ENCODE results near the gene PIP5K1C. TPM values are rescaled to one million over a fixed set of nuclear protein-coding genes. Genes with fewer than 3 reads are reported as not detected.

Gene PIP5K1C
- polyA plus RNA-seq, 1 donor, result 23.0 TPM

- Histone ChIP-seq H3K36me3 (ENCODE audit: control insufficient read depth, insufficient read depth, low read length) (no peaks in the 10 kb centered on the region), H3K27me3 (ENCODE audit: control insufficient read depth, insufficient read depth, low read length) (peaks cover 13% of the 10 kb centered on the region), H3K4me1 (ENCODE audit: control insufficient read depth, insufficient read depth, low read length) (peaks cover 18% of the 10 kb centered on the region), H3K27ac (ENCODE audit: low read length) (peak overlapping the region; percentile 84), H3K9me3 (ENCODE audit: control insufficient read depth, low read depth, low read length) (no peaks in the 10 kb centered on the region), H3K4me3 (ENCODE audit: low read length) (peak overlapping the region; percentile 66)
- DNase-seq, result no peak
- WGBS (ENCODE audit: insufficient coverage, low lambda C conversion rate), result no CpG with 5 or more reads among the region's 26 CpGs
Observed at GRCh38 chr19:3721887-3722442, 21.7 kb upstream of the PIP5K1C start.

DNA sequence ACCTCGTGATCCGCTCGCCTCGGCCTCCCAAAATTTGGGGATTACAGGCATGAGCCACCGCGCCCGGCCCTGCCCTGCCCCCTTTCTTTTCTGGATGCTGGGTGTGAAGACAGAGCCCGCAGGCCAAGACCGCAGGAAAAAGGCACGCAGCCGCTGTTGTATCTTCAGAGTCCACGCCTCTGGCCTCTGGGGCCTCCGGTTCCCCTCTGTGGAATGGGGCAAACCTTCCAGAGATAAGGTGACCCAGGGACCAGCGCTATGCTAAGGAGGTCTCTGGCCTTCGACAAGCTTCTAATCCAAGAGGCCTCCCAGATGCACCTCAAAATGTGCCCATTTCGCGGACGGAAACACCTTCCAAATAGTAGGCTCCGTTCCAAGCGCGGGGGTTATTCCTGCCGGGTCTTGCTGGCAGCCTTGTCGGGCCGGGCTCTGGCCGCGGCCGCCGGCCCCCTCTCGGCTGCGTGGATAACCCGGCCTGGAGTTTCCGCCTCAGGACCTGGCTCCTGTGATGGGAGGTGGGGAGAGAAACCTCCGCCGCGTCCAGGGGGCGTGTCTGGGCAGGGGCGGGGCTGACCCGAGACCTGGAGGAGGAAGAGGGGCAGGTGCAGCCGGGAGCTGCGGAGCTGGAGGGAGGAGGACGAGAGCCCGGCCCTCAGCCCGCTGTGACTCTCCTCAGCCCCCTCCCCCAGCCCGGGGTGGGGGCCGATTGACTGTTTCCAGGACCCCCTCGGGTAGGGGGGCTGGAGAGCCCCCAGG, 21.0 kb upstream of the PIP5K1C start:
- peak overlapping the region; percentile 66 for H3K4me3 ChIP-seq (ENCODE audit: low read length)
- H3K27me3 ChIP-seq (ENCODE audit: control insufficient read depth, insufficient read depth, low read length), result peaks cover 13% of the 10 kb centered on the region
- H3K4me1 ChIP-seq (ENCODE audit: control insufficient read depth, insufficient read depth, low read length), result peaks cover 18% of the 10 kb centered on the region
- DNase-seq, result peak; percentile 96 to 97
- H3K36me3 ChIP-seq (ENCODE audit: control insufficient read depth, insufficient read depth, low read length), result no peaks in the 10 kb centered on the region
- no CpG with 5 or more reads among the region's 46 CpGs for WGBS (ENCODE audit: insufficient coverage, low lambda C conversion rate)
- no peaks in the 10 kb centered on the region for H3K9me3 ChIP-seq (ENCODE audit: control insufficient read depth, low read depth, low read length)
- H3K27ac ChIP-seq (ENCODE audit: low read length), result peak overlapping the region; percentile 84

- peaks cover 13% of the 10 kb centered on the region for H3K27me3 ChIP-seq (ENCODE audit: control insufficient read depth, insufficient read depth, low read length)
- H3K4me3 ChIP-seq (ENCODE audit: low read length), result peak overlapping the region; percentile 66
- peaks cover 18% of the 10 kb centered on the region for H3K4me1 ChIP-seq (ENCODE audit: control insufficient read depth, insufficient read depth, low read length)
- H3K9me3 ChIP-seq (ENCODE audit: control insufficient read depth, low read depth, low read length), result no peaks in the 10 kb centered on the region
- 0% methylated on average over 1 of the region's 9 CpGs for WGBS (ENCODE audit: insufficient coverage, low lambda C conversion rate)
- peak overlapping the region; percentile 84 for H3K27ac ChIP-seq (ENCODE audit: low read length)
- DNase-seq, result peak; percentile 96 to 98
- no peaks in the 10 kb centered on the region for H3K36me3 ChIP-seq (ENCODE audit: control insufficient read depth, insufficient read depth, low read length)
Observed at GRCh38 chr19:3720349-3720917, 20.2 kb upstream of the PIP5K1C start.

DNA sequence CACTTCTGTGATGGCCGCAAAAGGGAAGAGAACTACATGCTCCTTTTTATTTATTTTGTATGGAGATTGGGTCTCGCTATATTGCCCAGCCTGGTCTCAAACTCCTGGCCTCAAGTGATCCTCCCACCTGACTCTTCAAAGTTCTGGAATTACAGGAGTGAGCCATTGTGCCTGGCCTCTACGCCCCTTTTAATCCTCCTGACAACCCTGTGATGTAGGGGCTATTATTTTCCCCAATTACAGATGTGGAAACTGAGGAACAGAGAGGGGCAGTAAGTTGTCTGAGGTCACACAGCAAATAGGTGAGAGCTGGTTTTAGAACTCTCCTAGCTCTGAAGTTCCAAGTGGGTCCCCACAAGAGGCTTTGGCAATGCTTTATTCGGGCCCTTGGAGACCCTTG, 19.6 kb upstream of the PIP5K1C start:
- Histone ChIP-seq H3K27me3 (ENCODE audit: control insufficient read depth, insufficient read depth, low read length) (peaks cover 13% of the 10 kb centered on the region), H3K27ac (ENCODE audit: low read length) (peak overlapping the region; percentile 84)

GRCh38 chr19:3716147-3716668, 15.9 kb upstream of the PIP5K1C start:
- Histone ChIP-seq H3K27ac (ENCODE audit: low read length) (no peak overlapping the region), H3K9me3 (ENCODE audit: control insufficient read depth, low read depth, low read length) (no peaks in the 10 kb centered on the region), H3K36me3 (ENCODE audit: control insufficient read depth, insufficient read depth, low read length) (no peaks in the 10 kb centered on the region), H3K4me1 (ENCODE audit: control insufficient read depth, insufficient read depth, low read length) (peaks cover 30% of the 10 kb centered on the region), H3K4me3 (ENCODE audit: low read length) (no peak overlapping the region), H3K27me3 (ENCODE audit: control insufficient read depth, insufficient read depth, low read length) (peaks cover 3% of the 10 kb centered on the region)
- WGBS (ENCODE audit: insufficient coverage, low lambda C conversion rate), result no CpG with 5 or more reads among the region's 16 CpGs
- DNase-seq, result no peak

More for the DNA sequence above, 19.6 kb upstream of the PIP5K1C start:
- DNase-seq, result no peak
- no CpG with 5 or more reads among the region's 4 CpGs for WGBS (ENCODE audit: insufficient coverage, low lambda C conversion rate)
- peaks cover 18% of the 10 kb centered on the region for H3K4me1 ChIP-seq (ENCODE audit: control insufficient read depth, insufficient read depth, low read length)
- no peaks in the 10 kb centered on the region for H3K36me3 ChIP-seq (ENCODE audit: control insufficient read depth, insufficient read depth, low read length)
- H3K9me3 ChIP-seq (ENCODE audit: control insufficient read depth, low read depth, low read length), result no peaks in the 10 kb centered on the region
- H3K4me3 ChIP-seq (ENCODE audit: low read length), result no peak overlapping the region

- no peak overlapping the region for H3K4me3 ChIP-seq (ENCODE audit: low read length)
- peaks cover 25% of the 10 kb centered on the region for H3K4me1 ChIP-seq (ENCODE audit: control insufficient read depth, insufficient read depth, low read length)
- H3K27ac ChIP-seq (ENCODE audit: low read length), result peak overlapping the region; percentile 87
- H3K9me3 ChIP-seq (ENCODE audit: control insufficient read depth, low read depth, low read length), result no peaks in the 10 kb centered on the region
- no peaks in the 10 kb centered on the region for H3K36me3 ChIP-seq (ENCODE audit: control insufficient read depth, insufficient read depth, low read length)
- WGBS (ENCODE audit: insufficient coverage, low lambda C conversion rate), result no CpG with 5 or more reads among the region's 23 CpGs
- H3K27me3 ChIP-seq (ENCODE audit: control insufficient read depth, insufficient read depth, low read length), result no peaks in the 10 kb centered on the region
- peak; percentile 47 to 77 for DNase-seq
Observed at GRCh38 chr19:3712663-3713611, 12.7 kb upstream of the PIP5K1C start.

- no CpG with 5 or more reads among the region's 20 CpGs for WGBS (ENCODE audit: insufficient coverage, low lambda C conversion rate)
- Histone ChIP-seq H3K4me1 (ENCODE audit: control insufficient read depth, insufficient read depth, low read length) (peaks cover 29% of the 10 kb centered on the region), H3K4me3 (ENCODE audit: low read length) (peak overlapping the region; percentile 25), H3K27me3 (ENCODE audit: control insufficient read depth, insufficient read depth, low read length) (no peaks in the 10 kb centered on the region), H3K27ac (ENCODE audit: low read length) (peak overlapping the region; percentile 99), H3K36me3 (ENCODE audit: control insufficient read depth, insufficient read depth, low read length) (no peaks in the 10 kb centered on the region), H3K9me3 (ENCODE audit: control insufficient read depth, low read depth, low read length) (no peaks in the 10 kb centered on the region)
- peak; percentile 96 to 99 for DNase-seq
Observed at GRCh38 chr19:3710265-3710812, 10.1 kb upstream of the PIP5K1C start.

GRCh38 chr19:3708207-3708931, 8.1 kb upstream of the PIP5K1C start, which contains the start of gene TJP3:
Gene TJP3, plus strand, starts transcription at chr19:3708384. Its CDS starts 20,049 bp downstream, at chr19:3728433.
- WGBS (ENCODE audit: insufficient coverage, low lambda C conversion rate), result no CpG with 5 or more reads among the region's 24 CpGs
- Histone ChIP-seq H3K36me3 (ENCODE audit: control insufficient read depth, insufficient read depth, low read length) (no peaks in the 10 kb centered on the region), H3K27me3 (ENCODE audit: control insufficient read depth, insufficient read depth, low read length) (no peaks in the 10 kb centered on the region), H3K27ac (ENCODE audit: low read length) (peak within 1 kb of the TSS; percentile 99), H3K4me3 (ENCODE audit: low read length) (peak within 1 kb of the TSS; percentile 86), H3K4me1 (ENCODE audit: control insufficient read depth, insufficient read depth, low read length) (peaks cover 28% of the 10 kb centered on the region), H3K9me3 (ENCODE audit: control insufficient read depth, low read depth, low read length) (no peaks in the 10 kb centered on the region)
- peak; percentile 81 to 87 for DNase-seq

DNA sequence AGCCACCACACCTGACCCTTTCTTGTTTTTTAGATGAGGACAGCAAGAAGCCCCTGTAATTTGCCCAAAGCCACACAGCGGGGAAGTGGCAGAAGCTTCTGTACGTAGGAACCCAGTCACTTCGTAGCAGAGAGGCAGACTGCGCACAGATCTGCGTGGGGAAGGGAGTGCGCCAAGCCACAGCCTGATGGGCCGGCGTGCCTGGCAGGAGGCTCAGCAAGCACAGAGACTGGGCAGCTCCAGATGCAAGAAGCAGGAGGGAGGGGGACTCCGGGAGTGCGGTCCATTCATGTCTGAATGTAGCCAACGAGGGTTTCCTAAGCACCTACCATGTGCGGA, 7.6 kb upstream of the PIP5K1C start:
- Histone ChIP-seq H3K27me3 (ENCODE audit: control insufficient read depth, insufficient read depth, low read length) (no peaks in the 10 kb centered on the region), H3K36me3 (ENCODE audit: control insufficient read depth, insufficient read depth, low read length) (no peaks in the 10 kb centered on the region), H3K4me1 (ENCODE audit: control insufficient read depth, insufficient read depth, low read length) (peaks cover 23% of the 10 kb centered on the region), H3K4me3 (ENCODE audit: low read length) (peak overlapping the region; percentile 86), H3K27ac (ENCODE audit: low read length) (peak overlapping the region; percentile 99), H3K9me3 (ENCODE audit: control insufficient read depth, low read depth, low read length) (no peaks in the 10 kb centered on the region)
- no peak for DNase-seq
- no CpG with 5 or more reads among the region's 12 CpGs for WGBS (ENCODE audit: insufficient coverage, low lambda C conversion rate)
